NB4 (cell line): ENCODE data around the gene STK33.

Experiments used
- MYC ChIP-seq: IDR thresholded peaks from 2 replicates; pipeline ENCODE4 v1.6.1; 2011; ENCODE audit warnings: low read depth, low read length
- POLR2A ChIP-seq: IDR thresholded peaks from 2 replicates; pipeline ENCODE4 v1.6.1; 2011; ENCODE audit warnings: mild to moderate bottlenecking; ENCODE audit not compliant: insufficient read length; ENCODE audit errors: extremely low read depth
- TF ChIP-seq, protein P1 (sequence below): IDR thresholded peaks from one replicate; pipeline ENCODE4 v1.5.1; 2012; ENCODE audit warnings: low read depth, low read length

DNA sequence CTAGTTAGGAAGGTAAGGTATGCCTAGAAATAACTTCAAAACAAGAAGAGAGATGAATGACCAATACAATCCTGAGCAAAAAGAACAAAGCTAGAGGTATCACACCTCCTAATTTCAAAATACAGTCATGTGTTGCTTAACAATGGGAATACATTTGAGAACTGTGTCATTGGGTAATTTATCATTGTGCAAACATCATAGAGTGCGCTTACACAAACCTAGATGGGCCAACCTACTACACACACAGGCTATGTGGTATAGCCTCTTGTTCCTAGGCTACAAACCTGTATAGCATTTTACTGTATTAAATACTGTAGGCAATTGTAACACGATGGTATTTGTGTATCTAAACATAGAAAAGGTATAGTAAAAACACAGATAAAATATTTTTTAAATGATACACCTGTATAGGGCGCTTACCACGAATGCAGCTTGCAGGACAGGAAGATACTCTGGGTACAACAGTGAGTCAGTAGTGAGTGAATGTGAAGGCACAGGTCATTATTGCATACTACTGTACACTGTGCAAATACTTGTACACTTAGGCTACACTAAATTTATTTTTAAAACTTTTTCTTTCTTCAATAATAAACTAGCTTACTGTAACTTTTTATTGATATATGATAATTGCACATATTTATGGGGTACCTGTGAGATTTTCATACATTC is 48.2 kb downstream of the STK33 start:
- TF ChIP-seq, protein P1, sequence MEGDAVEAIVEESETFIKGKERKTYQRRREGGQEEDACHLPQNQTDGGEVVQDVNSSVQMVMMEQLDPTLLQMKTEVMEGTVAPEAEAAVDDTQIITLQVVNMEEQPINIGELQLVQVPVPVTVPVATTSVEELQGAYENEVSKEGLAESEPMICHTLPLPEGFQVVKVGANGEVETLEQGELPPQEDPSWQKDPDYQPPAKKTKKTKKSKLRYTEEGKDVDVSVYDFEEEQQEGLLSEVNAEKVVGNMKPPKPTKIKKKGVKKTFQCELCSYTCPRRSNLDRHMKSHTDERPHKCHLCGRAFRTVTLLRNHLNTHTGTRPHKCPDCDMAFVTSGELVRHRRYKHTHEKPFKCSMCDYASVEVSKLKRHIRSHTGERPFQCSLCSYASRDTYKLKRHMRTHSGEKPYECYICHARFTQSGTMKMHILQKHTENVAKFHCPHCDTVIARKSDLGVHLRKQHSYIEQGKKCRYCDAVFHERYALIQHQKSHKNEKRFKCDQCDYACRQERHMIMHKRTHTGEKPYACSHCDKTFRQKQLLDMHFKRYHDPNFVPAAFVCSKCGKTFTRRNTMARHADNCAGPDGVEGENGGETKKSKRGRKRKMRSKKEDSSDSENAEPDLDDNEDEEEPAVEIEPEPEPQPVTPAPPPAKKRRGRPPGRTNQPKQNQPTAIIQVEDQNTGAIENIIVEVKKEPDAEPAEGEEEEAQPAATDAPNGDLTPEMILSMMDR = no peak
- TF ChIP-seq POLR2A (no peak), MYC (no peak)
